Breast epithelium (tissue), 4 donors: Measurements from ENCODE around the gene ENOX1. TPM values are rescaled to one million over a fixed set of nuclear protein-coding genes. Genes with fewer than 3 reads are reported as not detected.

Source experiments
- DNase-seq, 2 donors: peaks; one replicate each; pipeline ENCODE4 v3.0.0-alpha.2; 2019; ENCODE audit warnings: low spot score in 2 of 2
- H3K27ac ChIP-seq, 2 donors: fragments of 200-600 bp; sonication (generic) in 1 of 2; one replicate each; pipeline ENCODE4 v1.5.1; 2016 to 2019; ENCODE audit warnings: mild to moderate bottlenecking in 1 of 2
- H3K27me3 ChIP-seq, 2 donors: fragments of 200-600 bp; sonication (generic) in 1 of 2; one replicate each; pipeline versions ENCODE4 v1.5.1 to v1.6.0; 2017 to 2019; ENCODE audit warnings: control low read depth in 1 of 2, mild to moderate bottlenecking in 1 of 2
- H3K36me3 ChIP-seq: fragments of 200-600 bp; one replicate; pipeline ENCODE4 v1.5.1; 2019
- H3K4me1 ChIP-seq, 2 donors: fragments of 200-600 bp; sonication (generic); one replicate each; pipeline ENCODE4 v1.5.1; 2016 to 2019; ENCODE audit warnings: control low read depth in 1 of 2
- H3K4me3 ChIP-seq, 3 donors: fragments of 200-600 bp; sonication (generic); 1 replicate in 2 of 3; 2 replicates in 1 of 3; pipeline ENCODE4 v1.5.1; 2016 to 2019; ENCODE audit warnings: mild to moderate bottlenecking in 3 of 3, moderate library complexity in 2 of 3
- H3K9me3 ChIP-seq, 2 donors: fragments of 200-600 bp; sonication (generic) in 1 of 2; one replicate each; pipeline ENCODE4 v1.5.1; 2016 to 2019; ENCODE audit warnings: control low read depth in 1 of 2
- CTCF ChIP-seq, 3 donors: fragments of 450-650 bp; IDR thresholded peaks; one replicate each; pipeline ENCODE4 v1.5.1; 2016 to 2017; ENCODE audit warnings: antibody characterized with exemption in 3 of 3, mild to moderate bottlenecking in 3 of 3, moderate library complexity in 3 of 3
- POLR2A ChIP-seq: fragments of 450-650 bp; IDR thresholded peaks from one replicate; pipeline ENCODE4 v1.6.1; 2016; ENCODE audit warnings: antibody characterized with exemption, mild to moderate bottlenecking, moderate library complexity
- POLR2AphosphoS5 ChIP-seq, 3 donors: sonication (generic); formaldehyde crosslinking; IDR thresholded peaks; one replicate each; pipeline ENCODE4 v1.6.1; 2017; ENCODE audit warnings: antibody characterized with exemption in 3 of 3
- intact Hi-C: fragments of 100-400 bp; cut with DNase I; formaldehyde crosslinking; loops from one replicate; pipeline ENCODE4 v1.15.1; 2023; ENCODE audit warnings: low total_unique reads
- total RNA-seq, 3 donors: library from RNA; depleted of rRNA; stranded (reverse); fragments of >200 nt; gene quantifications; one replicate each; pipeline ENCODE4 v1.1.0, GENCODE V29; 2016

ENOX1 gene
- total RNA-seq, 3 donors from 2014 or later = 1.9 to 2.3 (median 2.0) TPM

GRCh38 chr13:43293008-43293407 lies 493.8 kb downstream of the ENOX1 start:
- Histone ChIP-seq H3K4me3 (no peak overlapping the region), H3K27ac (no peak overlapping the region), H3K4me1 (no peaks in the 10 kb centered on the region), H3K9me3 (no peaks in the 10 kb centered on the region), H3K36me3 (no peaks in the 10 kb centered on the region), H3K27me3 (no peaks in the 10 kb centered on the region)
- DNase-seq = no peak
- TF ChIP-seq POLR2A = no peak
- TF ChIP-seq POLR2AphosphoS5 (IDR thresholded peaks at IDR 0.05) = no peak
- no peak for TF ChIP-seq CTCF (IDR thresholded peaks at IDR 0.05)
- intact Hi-C loops = no loop called here

GRCh38 chr13:43291287-43292060 lies 495.3 kb downstream of the ENOX1 start:
- no peak for DNase-seq
- no peak for TF ChIP-seq POLR2AphosphoS5 (IDR thresholded peaks at IDR 0.05)
- no peak for TF ChIP-seq CTCF (IDR thresholded peaks at IDR 0.05)
- TF ChIP-seq POLR2A = no peak
- Histone ChIP-seq H3K27ac (no peak overlapping the region), H3K9me3 (no peaks in the 10 kb centered on the region), H3K36me3 (no peaks in the 10 kb centered on the region), H3K4me3 (no peak overlapping the region), H3K27me3 (no peaks in the 10 kb centered on the region), H3K4me1 (no peaks in the 10 kb centered on the region)
- intact Hi-C loops = no loop called here

GRCh38 chr13:43289470-43290255 lies 497.1 kb downstream of the ENOX1 start:
- no peak for DNase-seq
- intact Hi-C loops = loop anchor here (5.0 kb wide), 1 partner anchor 693 kb away; no protein-coding TSS in a partner anchor
- Histone ChIP-seq H3K27ac (no peak overlapping the region), H3K4me1 (no peaks in the 10 kb centered on the region), H3K4me3 (no peak overlapping the region), H3K36me3 (no peaks in the 10 kb centered on the region), H3K9me3 (no peaks in the 10 kb centered on the region), H3K27me3 (no peaks in the 10 kb centered on the region)
- no peak for TF ChIP-seq POLR2A

GRCh38 chr13:43286751-43287150 lies 500.0 kb downstream of the ENOX1 start:
- no peaks in the 10 kb centered on the region for H3K27me3 ChIP-seq
- no peak overlapping the region for H3K27ac ChIP-seq
- intact Hi-C loops = loop anchor here (5.0 kb wide), 1 partner anchor 696 kb away; no protein-coding TSS in a partner anchor
- H3K36me3 ChIP-seq = no peaks in the 10 kb centered on the region
- TF ChIP-seq POLR2A (no peak), POLR2AphosphoS5 (IDR thresholded peaks at IDR 0.05) (no peak)
- H3K4me3 ChIP-seq = no peak overlapping the region
- no peak for DNase-seq
- H3K9me3 ChIP-seq = no peaks in the 10 kb centered on the region
- H3K4me1 ChIP-seq = no peaks in the 10 kb centered on the region

GRCh38 chr13:43285933-43286597 lies 500.7 kb downstream of the ENOX1 start:
- Histone ChIP-seq H3K4me3 (no peak overlapping the region), H3K9me3 (no peaks in the 10 kb centered on the region), H3K36me3 (no peaks in the 10 kb centered on the region), H3K27me3 (no peaks in the 10 kb centered on the region), H3K4me1 (no peaks in the 10 kb centered on the region), H3K27ac (no peak overlapping the region)
- intact Hi-C loops = loop anchor here (5.0 kb wide), 1 partner anchor 696 kb away; no protein-coding TSS in a partner anchor
- TF ChIP-seq POLR2A = no peak
- no peak for DNase-seq

GRCh38 chr13:43284162-43284561 lies 502.6 kb downstream of the ENOX1 start:
- Histone ChIP-seq H3K27me3 (no peaks in the 10 kb centered on the region), H3K4me1 (no peaks in the 10 kb centered on the region)

More at GRCh38 chr13:43284162-43284561, 502.6 kb downstream of the ENOX1 start:
- DNase-seq = no peak
- Histone ChIP-seq H3K36me3 (no peaks in the 10 kb centered on the region), H3K9me3 (no peaks in the 10 kb centered on the region), H3K4me3 (no peak overlapping the region), H3K27ac (no peak overlapping the region)
- TF ChIP-seq POLR2A (no peak), POLR2AphosphoS5 (IDR thresholded peaks at IDR 0.05) (no peak), CTCF (IDR thresholded peaks at IDR 0.05) (no peak)
- intact Hi-C loops = no loop called here
